ENCODE measurements around the gene MTR.

MTR gene

DNA sequence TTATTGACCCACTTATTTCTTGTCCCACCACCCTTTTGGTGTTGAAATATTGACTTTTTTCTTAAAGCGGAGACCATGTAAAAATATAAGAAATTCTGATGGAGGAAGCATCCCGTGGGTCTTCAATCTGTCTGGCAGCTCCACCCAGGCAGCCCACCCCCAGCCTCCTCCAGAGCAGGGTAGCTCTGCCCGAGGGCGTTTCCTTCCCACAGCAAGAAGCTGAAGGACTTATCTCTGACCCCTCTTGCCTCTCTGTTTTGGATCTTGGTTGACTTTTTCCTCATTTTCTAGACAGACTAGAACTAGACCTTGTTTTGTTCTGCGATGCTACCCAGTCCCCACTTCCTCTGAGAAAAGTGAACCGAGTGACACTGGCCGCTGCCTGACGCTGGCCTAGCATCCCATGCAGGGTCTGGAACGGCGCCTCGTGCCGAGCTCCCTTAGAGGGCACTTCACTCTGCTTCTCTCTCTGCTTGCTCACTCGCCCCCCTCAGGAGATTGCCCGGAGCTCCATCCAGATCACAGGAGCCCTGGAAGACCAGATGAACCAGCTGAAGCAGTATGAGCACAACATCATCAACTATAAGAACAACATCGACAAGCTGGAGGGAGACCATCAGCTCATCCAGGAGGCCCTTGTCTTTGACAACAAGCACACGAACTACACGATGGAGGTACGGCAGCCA is 40.4 kb upstream of the MTR start:
- no peak for TF ChIP-seq TAF1 (IDR thresholded peaks at IDR 0.05; ENCODE audit: borderline replicate concordance, insufficient read depth, low read length)
- TF ChIP-seq FOXP2 (optimal IDR thresholded peaks at IDR 0.05; ENCODE audit: borderline replicate concordance, extremely low read depth, extremely low read length, insufficient read depth) = no peak
- TF ChIP-seq SIN3A (IDR thresholded peaks at IDR 0.05; ENCODE audit: borderline replicate concordance, insufficient read depth, low read length) = no peak

DNA sequence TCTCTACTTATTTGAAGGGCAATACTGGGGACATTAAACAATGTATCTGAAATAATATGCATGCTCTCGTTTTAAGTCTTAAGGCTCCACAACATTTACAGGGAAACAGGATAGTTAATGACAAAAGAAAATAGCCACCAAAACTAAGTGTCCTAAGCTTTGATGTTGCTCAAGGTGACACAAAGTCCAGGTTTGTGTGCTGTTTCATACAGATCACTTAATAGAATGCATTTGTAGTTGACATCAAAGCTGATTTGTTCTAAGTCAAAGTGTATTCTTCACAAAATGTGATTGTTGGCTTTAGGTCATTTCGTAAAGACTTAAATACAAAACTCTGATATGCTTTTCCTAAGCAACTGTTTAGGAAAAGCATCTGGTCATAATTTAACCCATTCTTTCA is 37.5 kb upstream of the MTR start:
- TF ChIP-seq TAF1 (IDR thresholded peaks at IDR 0.05; ENCODE audit: borderline replicate concordance, insufficient read depth, low read length) (no peak), POLR2AphosphoS5 (IDR thresholded peaks at IDR 0.05; ENCODE audit: low read depth, low read length) (no peak), SIN3A (IDR thresholded peaks at IDR 0.05; ENCODE audit: borderline replicate concordance, insufficient read depth, low read length) (no peak), FOXP2 (optimal IDR thresholded peaks at IDR 0.05; ENCODE audit: borderline replicate concordance, extremely low read depth, extremely low read length, insufficient read depth) (no peak)
- TF ChIP-seq, protein P1, sequence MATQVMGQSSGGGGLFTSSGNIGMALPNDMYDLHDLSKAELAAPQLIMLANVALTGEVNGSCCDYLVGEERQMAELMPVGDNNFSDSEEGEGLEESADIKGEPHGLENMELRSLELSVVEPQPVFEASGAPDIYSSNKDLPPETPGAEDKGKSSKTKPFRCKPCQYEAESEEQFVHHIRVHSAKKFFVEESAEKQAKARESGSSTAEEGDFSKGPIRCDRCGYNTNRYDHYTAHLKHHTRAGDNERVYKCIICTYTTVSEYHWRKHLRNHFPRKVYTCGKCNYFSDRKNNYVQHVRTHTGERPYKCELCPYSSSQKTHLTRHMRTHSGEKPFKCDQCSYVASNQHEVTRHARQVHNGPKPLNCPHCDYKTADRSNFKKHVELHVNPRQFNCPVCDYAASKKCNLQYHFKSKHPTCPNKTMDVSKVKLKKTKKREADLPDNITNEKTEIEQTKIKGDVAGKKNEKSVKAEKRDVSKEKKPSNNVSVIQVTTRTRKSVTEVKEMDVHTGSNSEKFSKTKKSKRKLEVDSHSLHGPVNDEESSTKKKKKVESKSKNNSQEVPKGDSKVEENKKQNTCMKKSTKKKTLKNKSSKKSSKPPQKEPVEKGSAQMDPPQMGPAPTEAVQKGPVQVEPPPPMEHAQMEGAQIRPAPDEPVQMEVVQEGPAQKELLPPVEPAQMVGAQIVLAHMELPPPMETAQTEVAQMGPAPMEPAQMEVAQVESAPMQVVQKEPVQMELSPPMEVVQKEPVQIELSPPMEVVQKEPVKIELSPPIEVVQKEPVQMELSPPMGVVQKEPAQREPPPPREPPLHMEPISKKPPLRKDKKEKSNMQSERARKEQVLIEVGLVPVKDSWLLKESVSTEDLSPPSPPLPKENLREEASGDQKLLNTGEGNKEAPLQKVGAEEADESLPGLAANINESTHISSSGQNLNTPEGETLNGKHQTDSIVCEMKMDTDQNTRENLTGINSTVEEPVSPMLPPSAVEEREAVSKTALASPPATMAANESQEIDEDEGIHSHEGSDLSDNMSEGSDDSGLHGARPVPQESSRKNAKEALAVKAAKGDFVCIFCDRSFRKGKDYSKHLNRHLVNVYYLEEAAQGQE (IDR thresholded peaks at IDR 0.05; ENCODE audit: insufficient read depth in 1 of 2, low read depth in 2 of 2, low read length in 2 of 2) = no peak

DNA sequence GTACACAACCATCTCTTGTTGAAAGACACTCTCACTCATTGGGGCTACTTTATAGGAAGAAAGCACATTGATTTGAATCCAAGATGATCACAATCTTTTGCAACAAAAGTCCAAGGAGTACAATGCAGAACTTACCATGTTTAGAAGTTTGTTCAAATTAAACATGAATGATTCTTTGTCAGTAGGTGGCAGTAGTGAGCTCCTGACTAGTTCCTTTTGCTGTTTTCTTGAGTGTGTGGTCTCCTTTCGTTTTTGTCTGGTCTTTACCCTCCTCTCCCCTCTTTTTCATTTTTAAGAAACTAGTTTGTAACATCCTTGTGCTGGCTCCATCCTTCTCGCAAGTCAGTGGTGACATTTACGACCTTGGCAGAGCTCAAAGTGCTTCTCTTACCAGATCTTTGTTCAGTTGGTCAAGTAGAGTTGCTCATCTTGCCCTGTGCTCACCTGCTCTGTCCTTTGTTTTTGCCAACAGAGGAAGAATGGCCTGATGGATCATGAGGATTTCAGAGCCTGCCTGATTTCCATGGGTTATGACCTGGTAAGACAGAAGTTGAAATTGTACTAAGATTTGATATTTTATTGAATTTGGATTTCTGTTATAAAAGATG is 35.7 kb upstream of the MTR start:
- TF ChIP-seq, protein P1 (IDR thresholded peaks at IDR 0.05; ENCODE audit: insufficient read depth in 1 of 2, low read depth in 2 of 2, low read length in 2 of 2) = no peak
- TF ChIP-seq FOXP2 (optimal IDR thresholded peaks at IDR 0.05; ENCODE audit: borderline replicate concordance, extremely low read depth, extremely low read length, insufficient read depth) = no peak
- no peak for TF ChIP-seq POLR2AphosphoS5 (IDR thresholded peaks at IDR 0.05; ENCODE audit: low read depth, low read length)
- no peak for TF ChIP-seq TAF1 (IDR thresholded peaks at IDR 0.05; ENCODE audit: borderline replicate concordance, insufficient read depth, low read length)
- no peak for TF ChIP-seq SIN3A (IDR thresholded peaks at IDR 0.05; ENCODE audit: borderline replicate concordance, insufficient read depth, low read length)

DNA sequence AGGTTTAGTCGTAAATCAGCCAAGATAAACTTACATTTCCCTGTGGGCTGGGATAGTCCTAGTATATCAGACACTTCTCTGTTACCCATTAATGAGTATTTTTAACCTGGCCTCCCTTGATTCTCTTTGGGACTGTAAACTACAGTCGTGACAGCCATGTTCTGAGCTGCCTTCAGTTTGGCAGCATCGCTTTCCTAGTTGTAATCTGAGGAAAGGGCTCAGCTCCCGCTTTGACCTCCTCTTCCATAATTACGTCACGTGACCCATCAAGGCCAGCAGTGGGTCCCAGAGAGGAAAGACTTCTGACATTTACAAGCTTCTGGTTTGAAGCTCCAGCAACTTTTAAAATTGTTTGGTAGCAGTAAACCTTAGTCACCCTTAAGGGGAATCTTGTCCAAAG is 34.6 kb upstream of the MTR start:
- no peak for TF ChIP-seq TAF1 (IDR thresholded peaks at IDR 0.05; ENCODE audit: borderline replicate concordance, insufficient read depth, low read length)
- TF ChIP-seq POLR2AphosphoS5 (IDR thresholded peaks at IDR 0.05; ENCODE audit: low read depth, low read length) = no peak
- no peak for TF ChIP-seq SIN3A (IDR thresholded peaks at IDR 0.05; ENCODE audit: borderline replicate concordance, insufficient read depth, low read length)
- TF ChIP-seq FOXP2 (optimal IDR thresholded peaks at IDR 0.05; ENCODE audit: borderline replicate concordance, extremely low read depth, extremely low read length, insufficient read depth) = no peak
- TF ChIP-seq, protein P1 (IDR thresholded peaks at IDR 0.05; ENCODE audit: insufficient read depth in 1 of 2, low read depth in 2 of 2, low read length in 2 of 2) = no peak

DNA sequence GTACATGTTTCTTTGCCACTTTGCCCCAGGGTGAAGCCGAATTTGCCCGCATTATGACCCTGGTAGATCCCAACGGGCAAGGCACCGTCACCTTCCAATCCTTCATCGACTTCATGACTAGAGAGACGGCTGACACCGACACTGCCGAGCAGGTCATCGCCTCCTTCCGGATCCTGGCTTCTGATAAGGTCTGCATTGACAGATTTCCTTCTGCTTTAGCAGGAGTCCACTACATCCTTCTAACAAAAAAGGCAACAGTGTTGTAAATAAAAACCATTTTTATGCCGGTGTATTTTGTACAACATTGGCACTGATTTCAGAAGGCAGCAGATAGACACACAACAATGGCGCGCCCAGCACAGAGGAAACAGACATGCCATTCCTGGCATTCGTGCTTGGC is 34.1 kb upstream of the MTR start:
- no peak for TF ChIP-seq FOXP2 (optimal IDR thresholded peaks at IDR 0.05; ENCODE audit: borderline replicate concordance, extremely low read depth, extremely low read length, insufficient read depth)
- TF ChIP-seq POLR2AphosphoS5 (IDR thresholded peaks at IDR 0.05; ENCODE audit: low read depth, low read length) = no peak
- TF ChIP-seq TAF1 (IDR thresholded peaks at IDR 0.05; ENCODE audit: borderline replicate concordance, insufficient read depth, low read length) = no peak
- TF ChIP-seq, protein P1 (IDR thresholded peaks at IDR 0.05; ENCODE audit: insufficient read depth in 1 of 2, low read depth in 2 of 2, low read length in 2 of 2) = no peak
- no peak for TF ChIP-seq SIN3A (IDR thresholded peaks at IDR 0.05; ENCODE audit: borderline replicate concordance, insufficient read depth, low read length)

Measured in PFSK-1 (cell line).